Endothelial cell of umbilical vein (primary cell): ENCODE data around the gene PHACTR2.

Experiments
- EZH2 ChIP-seq: IDR thresholded peaks from 2 replicates; pipeline ENCODE4 v1.6.1; 2012; ENCODE audit warnings: borderline replicate concordance, low read depth, mild to moderate bottlenecking, moderate library complexity, low read length, inconsistent platforms; ENCODE audit not compliant: severe bottlenecking
- MAX ChIP-seq: IDR thresholded peaks from 2 replicates; pipeline ENCODE4 v1.6.1; 2011; ENCODE audit not compliant: insufficient read depth, insufficient read length
- MYC ChIP-seq: IDR thresholded peaks from one replicate; pipeline ENCODE4 v1.6.1; 2011; ENCODE audit warnings: mild to moderate bottlenecking, low read depth, low read length
- POLR2A ChIP-seq: IDR thresholded peaks from 2 replicates; pipeline ENCODE4 v1.6.1; 2012; ENCODE audit warnings: low read depth, mild to moderate bottlenecking, control low read depth, low read length
- POLR2AphosphoS5 ChIP-seq: IDR thresholded peaks from 2 replicates; pipeline ENCODE4 v1.6.1; 2012; ENCODE audit warnings: low read depth, mild to moderate bottlenecking, control low read depth, low read length, moderate library complexity; ENCODE audit not compliant: insufficient read depth
- TF ChIP-seq, protein P1 (sequence below), 2 donors: IDR thresholded peaks; 1 replicate in 1 of 2; 2 replicates in 1 of 2; pipeline ENCODE4 v1.5.1; 2011; ENCODE audit warnings: low read length in 2 of 2, mild to moderate bottlenecking in 2 of 2, moderate library complexity in 2 of 2, control low read depth in 1 of 2, inconsistent platforms in 1 of 2, low read depth in 1 of 2; ENCODE audit not compliant: insufficient read depth in 1 of 2; ENCODE audit errors: extremely low read depth in 1 of 2

- TF ChIP-seq, protein P1, sequence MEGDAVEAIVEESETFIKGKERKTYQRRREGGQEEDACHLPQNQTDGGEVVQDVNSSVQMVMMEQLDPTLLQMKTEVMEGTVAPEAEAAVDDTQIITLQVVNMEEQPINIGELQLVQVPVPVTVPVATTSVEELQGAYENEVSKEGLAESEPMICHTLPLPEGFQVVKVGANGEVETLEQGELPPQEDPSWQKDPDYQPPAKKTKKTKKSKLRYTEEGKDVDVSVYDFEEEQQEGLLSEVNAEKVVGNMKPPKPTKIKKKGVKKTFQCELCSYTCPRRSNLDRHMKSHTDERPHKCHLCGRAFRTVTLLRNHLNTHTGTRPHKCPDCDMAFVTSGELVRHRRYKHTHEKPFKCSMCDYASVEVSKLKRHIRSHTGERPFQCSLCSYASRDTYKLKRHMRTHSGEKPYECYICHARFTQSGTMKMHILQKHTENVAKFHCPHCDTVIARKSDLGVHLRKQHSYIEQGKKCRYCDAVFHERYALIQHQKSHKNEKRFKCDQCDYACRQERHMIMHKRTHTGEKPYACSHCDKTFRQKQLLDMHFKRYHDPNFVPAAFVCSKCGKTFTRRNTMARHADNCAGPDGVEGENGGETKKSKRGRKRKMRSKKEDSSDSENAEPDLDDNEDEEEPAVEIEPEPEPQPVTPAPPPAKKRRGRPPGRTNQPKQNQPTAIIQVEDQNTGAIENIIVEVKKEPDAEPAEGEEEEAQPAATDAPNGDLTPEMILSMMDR (IDR thresholded peaks at IDR 0.05; ENCODE audit: extremely low read depth in 1 of 2, insufficient read depth in 1 of 2, low read depth in 1 of 2, low read length in 2 of 2): no peak
- TF ChIP-seq EZH2 (no peak), POLR2AphosphoS5 (no peak), MAX (no peak), POLR2A (no peak), MYC (no peak)
Measured at GRCh38 chr6:143691900-143692636, 14.3 kb downstream of the PHACTR2 start.
